DMS 273 treated with DMSO at 0.1 percent for 48 hours (cell line): ENCODE results near the gene SLC39A9.
"Not testable (repeated sequence)": the region's sequence is repeated elsewhere in the genome, so short reads cannot be mapped to it uniquely, and the experiment has no call there.

Experiments used
- DNase-seq: peaks from one replicate; lab custom pipeline; 2025; lab: John Stamatoyannopoulos, UW

The SLC39A9 gene

DNA sequence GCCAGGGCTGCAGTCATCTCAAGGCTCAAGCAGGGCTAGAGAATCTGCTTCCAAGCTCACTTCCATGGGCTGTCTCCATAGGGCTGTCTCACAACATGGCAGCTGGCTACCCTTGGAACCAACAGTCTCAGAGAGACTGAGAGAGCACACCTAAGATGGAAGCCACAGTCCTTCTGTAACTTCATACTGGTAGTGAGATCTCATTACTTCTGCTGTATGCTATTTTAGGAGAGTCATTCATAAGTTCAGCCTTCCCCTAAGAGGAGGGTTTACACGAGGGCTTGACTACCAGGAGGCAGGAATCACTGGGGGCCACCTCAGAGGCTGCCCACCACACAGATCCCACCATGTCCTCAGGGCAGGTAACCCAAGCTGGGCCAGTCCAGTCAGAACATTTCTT, 30.1 kb upstream of the SLC39A9 start:
- DNase-seq, result no peak

DNA sequence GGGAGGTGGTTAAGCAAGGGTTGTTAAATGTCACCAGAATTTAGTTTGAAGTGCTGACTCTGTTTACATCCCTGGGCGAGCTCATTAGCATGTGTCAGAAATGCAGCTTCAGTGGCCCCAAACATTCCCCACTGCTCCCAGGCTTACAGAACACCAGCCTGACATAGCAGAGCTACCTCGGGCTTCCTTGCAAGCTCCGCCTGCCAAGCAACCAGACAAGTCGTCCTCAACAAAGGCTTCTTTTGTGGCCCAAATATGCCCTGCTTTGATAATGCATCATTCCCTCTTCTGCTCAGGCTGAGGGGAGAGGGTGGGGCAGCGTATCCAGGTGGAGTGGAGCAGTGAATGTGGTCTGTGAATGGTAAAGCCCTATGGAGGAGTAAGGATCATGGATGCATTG, 28.4 kb upstream of the SLC39A9 start:
- no peak for DNase-seq

DNA sequence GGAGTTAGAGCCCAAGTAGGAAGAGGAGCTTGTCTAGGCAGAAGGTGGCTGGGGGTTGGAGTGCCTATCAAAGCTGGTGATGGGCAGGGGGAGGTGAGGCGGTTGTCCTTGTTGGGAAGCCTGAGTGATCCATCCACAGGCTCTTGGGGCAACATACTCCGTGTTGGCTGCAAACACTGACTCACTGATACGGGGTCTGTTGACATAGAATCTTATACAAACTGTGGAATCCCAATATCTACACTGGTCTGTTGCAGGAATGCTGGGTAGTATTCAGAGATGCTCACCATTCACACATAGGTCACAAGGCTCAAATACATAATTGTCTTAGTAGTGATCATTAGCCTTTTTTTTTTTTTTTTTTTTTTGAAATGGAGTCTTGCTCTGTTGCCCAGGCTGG, 26.3 kb upstream of the SLC39A9 start:
- DNase-seq, result no peak

DNA sequence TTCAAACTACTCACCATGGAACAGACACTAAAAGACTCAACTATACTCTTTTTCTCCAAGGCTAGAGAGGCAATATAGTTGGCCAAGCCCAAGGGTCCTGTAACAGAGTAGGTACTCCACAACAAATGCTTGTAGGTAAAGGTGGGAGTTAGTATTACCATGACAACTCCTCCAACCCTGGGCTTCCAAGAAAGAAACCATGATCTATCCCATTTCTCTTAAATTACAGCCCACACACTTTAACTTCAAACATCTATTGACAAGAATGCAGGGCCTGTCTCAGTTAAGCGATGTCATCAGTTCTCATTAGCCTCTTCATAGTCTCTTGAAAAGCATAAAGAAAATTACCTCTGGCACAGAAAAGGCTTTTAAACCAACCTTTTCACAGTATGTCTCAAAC, 25.4 kb upstream of the SLC39A9 start:
- DNase-seq, result no peak

DNA sequence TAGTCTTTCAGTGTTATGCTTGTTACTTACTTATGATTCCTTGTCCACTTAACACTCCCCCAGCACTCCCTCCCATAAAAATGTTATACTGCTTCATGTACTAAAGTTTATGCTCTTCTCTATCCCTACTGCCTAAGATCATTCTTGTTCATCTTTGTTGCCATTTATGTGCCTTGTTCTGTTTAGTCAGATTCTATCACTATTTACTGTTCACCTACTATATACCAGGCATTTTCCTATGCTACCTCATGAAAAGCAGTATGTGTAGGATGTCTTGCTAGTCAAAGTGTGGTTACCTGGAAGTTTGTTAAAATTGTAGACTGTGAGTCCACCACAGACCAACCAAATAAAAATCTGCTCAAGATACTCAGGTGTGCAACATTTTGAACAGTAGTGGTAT, 24.3 kb upstream of the SLC39A9 start:
- DNase-seq, result no peak

DNA sequence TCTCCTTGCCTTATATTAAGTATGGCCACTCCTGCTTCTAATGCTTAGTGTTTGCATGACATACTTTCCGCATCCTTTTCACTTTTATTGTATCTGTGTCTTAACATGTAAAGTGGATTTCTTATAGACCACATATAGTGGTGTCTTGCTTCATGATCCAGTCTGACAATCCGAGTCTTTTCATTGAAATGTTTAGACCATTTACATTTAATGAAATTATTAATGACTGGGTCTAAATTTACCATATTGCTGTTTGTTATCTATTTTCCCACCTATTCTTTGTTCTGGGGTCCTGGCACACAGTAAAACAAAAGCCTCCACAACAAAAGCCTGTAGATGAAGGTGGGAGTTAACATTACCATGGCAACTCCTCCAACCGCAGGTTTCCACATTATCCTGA, 23.3 kb upstream of the SLC39A9 start:
- DNase-seq, result no peak

DNA sequence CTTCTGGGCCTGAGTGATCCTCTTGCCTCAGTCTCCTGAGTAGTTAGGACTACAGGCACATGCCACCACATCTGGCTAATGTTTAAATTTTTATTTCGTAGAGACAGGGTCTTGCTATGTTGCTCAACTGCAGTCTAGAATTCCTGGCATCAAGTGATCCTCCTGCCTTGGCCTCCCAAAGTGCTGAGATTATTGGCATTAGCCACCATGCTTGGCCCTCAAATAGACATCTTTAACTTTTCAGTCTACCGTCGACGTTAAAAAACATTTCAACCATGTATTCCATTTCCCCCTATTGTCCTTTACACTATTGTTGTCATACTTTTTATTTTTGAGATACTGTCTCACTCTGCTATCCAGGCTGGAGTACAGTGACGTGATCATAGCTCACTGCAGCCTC, 22.8 kb upstream of the SLC39A9 start:
- no peak for DNase-seq

DNA sequence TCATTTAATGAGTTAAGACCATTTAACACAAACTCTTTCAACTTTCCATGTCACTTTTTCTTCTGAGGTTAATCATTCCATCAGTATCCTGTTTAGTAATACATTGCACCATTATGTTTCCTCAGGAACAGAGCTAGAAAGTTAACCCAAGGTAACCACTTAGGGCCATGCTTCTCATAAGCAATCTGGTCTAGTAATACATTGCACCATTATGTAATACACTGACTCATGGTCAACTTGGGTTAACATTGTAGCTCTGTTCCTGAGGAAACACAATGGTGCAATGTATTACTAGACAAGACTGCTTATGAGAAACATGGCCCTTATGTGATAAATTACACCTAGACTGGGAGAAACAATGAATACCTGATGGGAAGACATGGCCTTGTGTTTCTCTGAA, 22.1 kb upstream of the SLC39A9 start:
- DNase-seq, result no peak

DNA sequence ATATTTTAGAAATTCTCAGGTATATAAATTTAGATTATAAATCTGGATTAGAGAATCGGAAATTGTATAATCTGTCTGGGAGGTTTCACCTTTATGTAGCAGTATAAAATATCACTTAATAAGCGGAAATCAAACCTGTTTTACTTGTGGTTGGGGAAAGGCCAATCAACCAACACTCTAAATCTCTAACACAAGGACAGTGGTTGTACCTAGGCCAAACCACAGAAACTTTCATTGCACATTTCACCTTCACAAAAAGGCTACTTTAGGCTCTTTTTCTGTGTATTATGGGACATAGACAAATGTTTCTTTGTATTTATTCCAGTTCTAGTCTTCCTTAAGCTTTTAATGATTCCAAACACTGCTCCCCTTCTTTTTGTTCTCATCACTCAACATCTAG, 20.2 kb upstream of the SLC39A9 start:
- DNase-seq, result no peak

DNA sequence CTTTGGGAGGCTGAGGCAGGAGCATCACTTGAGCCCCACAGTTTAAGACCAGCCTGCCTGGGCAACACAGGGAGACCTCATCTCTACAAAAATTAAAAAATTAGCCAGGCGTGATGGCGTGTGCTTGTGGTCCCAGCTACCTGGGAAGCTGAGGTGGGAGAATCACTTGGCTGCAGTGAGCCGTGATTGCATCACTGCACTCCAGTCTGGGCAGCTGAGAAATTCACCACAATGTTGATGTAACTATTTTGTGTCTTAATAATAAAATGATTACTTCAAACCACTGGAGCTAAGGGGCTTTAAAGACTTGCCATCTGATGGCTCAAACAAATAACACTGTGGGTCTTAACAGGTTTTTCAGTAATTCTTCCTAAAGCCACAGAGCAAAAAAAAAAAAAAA, 11.2 kb upstream of the SLC39A9 start:
- no peak for DNase-seq

DNA sequence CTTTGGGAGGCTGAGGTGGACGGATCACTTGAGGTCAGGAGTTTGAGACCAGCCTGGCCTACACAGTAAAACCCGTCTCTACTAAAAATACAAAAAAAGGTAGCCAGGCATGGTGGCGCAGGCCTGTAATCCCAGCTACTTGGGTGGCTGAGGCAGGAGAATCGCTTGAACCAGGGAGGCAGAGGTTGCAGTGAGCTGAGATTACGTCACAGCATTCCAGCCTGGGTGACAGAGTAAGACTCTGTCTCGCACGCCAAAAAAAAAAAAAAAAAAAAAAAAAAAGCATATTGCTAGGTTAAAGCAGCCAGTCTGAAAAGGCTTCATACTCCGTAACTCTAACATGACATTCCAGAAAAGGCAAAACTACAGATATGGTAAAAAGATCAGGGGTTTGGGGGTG, 7.1 kb upstream of the SLC39A9 start:
- DNase-seq, result not testable (repeated sequence)

DNA sequence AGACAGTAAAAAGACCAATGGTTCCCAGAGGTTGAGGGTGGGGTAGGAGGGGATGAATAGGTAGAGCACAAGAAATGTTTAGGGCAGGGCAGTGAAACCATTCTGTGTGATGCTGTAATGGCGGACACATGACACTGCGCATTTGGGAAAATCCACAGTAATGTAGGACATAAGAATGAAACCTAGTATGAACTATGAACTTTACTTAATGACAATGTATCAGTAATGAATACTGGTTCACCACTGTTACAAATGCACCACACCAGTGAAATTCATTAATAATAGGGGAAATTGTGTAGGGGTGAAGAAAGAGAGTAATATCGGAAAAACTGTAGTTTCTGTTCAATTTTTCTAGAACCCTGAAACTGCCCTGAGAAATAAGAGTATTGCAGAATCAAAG, 6.0 kb upstream of the SLC39A9 start:
- no peak for DNase-seq

DNA sequence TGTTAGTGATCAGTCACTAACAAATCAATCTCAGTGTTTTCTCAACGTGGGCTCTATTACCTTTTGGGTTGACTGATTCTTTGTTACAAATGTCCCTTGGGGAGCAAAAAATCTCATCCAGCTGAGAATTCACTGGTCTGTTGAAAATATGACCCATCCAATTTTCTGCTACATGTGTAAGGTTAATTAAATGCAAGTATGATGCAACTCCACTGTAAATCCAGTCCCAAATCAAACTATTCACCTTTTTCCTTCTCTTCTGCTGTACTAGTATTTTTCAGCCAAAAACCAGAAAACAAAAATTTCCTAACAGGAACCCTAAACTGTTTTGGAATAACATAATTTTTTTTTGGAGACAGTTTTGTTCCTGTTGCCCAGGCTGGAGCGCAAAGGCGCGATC, 2.6 kb upstream of the SLC39A9 start:
- no peak for DNase-seq

DNA sequence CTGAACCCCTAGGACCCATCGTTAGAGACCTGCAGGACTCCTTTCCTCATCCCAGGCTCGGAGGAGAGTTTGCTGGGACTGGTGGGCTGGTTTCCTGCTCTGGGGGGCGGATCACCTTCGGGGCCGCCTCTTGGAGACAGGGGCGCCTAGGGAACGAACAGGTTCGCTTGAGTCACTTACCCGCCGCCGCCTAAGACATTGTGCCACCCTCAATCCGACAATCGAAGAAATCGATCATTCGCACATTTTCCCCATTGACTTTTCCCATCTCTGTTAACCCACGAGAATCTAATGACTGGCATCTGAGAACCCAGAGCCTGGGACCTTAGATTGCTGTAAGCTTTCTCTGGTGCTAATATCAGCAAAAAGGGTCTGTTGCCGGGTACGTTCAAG, 322 bp downstream of the SLC39A9 start:
- DNase-seq, result no peak

DNA sequence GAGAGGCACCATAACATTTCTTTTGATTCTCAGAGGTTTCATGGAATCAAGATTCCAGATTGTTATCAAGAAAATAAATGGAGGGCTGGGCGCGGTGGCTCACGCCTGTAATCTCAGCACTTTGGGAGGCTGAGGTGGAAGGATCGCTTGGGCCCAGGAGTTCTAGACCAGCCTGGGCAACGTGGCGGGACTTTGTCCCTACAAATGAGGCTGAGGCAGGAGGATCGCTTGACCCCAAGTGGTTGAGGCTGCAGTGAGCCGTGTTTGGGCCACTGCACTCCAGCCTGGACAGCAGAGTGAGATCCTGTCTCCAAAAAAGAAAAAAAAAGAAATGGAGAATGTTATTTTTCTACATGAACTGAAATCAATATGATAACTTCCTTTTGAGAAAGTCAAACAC, 1.3 kb downstream of the SLC39A9 start:
- DNase-seq, result no peak

DNA sequence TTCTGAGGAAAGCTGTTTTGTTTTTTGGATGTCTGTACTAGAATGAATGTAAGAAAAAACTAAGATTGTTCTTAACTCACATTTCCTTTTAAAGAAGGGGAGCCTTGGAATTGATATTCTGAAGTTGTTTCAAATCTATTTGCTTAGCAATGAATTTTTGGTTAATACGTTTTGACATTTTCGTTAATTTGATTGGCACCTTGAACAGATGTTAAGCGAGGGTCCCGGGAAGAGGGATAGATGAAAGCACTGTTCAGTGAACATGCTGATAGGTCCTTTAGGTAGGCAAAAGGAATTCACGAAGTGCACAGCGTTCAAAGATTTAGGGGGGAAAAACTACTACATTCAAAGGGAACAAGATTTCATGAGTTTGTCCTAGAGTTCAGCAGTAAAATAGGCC, 1.7 kb downstream of the SLC39A9 start:
- no peak for DNase-seq

DNA sequence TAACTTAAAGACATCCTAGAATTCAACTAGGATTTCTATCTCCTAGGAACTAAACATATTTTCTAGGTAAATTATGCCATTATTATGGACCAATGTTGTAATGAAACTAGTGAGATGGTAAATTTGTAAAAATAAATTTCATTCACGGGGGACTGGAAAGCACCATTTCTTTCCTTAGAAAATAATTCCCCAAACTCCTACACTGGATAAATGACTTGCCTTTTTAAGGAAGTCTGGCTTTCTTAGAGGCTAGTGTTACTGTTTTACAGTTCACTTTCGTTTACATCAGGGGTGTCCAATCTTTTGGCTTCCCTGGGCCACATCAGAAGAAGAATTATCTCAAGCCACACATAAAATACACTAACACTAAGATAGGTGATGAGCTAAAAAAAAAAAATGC, 3.3 kb downstream of the SLC39A9 start:
- no peak for DNase-seq

DNA sequence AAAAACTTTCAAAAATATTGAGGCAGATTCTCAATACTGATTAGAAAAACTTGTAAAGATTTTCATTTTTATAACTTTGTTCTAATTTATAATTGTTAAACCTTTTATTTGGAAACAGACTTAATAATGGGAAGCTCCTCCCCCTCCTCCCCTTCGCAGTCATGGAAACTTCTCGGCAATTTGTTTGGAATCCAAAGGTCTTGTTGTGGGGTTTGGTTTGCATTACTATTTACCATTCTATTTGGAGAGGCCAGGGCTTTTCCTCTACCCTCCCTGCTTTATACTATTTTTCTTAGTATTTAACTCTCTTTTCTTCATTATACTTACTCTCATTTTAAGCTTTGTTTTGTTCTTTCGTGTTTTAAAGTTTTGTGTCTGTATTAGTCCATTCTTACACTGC, 6.0 kb downstream of the SLC39A9 start:
- DNase-seq, result no peak

DNA sequence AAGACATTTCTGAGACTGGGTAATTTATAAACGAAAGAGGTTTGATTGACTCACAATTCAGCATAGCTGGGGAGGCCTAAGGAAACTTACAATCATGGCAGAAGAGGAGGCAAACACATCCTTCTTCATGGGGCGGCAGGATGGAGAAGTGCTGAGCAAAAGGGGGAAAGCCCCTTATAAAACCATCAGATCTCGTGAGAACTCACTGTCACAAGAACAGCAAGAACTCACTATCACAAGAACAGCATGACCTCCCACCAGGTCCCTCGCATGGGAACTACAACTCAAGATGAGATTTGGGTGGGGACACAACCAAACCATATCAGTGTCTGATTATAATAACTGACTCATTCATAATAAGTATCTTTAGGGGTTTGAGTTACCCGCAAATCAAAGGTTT, 6.4 kb downstream of the SLC39A9 start:
- DNase-seq, result no peak

DNA sequence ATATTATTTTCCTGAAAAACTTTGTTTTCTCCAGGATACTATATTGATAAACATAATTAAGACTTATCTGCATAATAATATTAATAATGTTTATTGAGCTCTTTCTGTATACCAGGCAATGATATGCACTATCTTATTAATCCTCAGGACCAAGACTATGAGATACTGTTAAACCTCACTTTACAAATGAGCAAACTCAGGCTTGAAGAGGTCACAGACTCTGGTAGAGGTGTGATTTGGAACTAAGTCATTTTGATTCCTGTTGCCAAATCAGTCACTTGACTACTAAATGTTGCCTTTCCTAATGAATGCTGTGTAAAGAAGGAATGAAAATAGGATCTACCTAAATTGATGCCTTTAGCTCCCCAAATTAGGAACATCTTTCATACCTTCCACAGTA, 7.3 kb downstream of the SLC39A9 start:
- no peak for DNase-seq

DNA sequence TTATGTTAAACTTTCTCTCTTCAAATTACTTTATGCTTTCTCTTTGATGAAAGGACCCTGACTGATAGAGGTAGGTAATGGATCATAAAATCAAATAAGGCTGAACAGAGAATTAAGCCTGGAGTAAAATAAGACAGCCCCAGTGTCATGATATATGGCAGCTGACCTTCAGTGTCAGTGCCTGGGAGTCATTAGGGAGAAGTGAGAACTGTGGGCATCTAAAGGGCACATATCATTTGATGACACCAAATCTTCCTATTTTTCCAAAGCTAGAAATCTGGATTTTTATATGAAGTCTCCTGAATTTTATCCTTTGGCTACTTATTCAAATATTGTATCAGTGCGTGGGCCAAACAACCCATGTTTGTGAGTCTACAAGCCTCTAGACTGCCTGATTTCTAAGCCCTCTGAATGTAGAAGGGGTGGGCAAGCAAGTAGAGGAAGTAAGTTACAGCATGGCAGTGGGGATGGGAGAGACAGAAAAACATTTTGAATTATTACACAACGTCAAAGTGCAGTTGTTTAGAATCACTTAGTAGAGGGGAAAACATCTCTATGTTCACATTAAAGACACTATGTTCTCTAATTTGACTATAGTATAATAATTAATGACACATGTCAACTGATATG, 10.0 kb downstream of the SLC39A9 start:
- no peak for DNase-seq

DNA sequence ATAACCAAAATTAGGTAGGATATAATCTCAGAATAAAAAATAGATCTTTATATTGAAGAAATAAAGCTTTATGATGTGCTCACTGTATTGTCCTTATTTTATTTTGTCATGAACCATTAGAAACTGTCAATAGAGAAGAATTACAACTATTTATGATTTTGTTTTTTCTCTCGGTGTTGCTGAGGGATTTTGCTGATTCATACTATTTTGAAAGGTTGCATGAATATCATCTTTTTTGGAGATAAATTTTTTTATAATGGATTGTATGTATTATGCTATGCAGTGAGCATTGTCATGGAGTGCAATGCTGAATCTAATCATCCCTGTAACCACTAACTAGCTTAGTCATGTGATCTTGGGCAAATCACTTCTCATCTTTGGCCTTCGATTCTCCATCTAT, 15.0 kb downstream of the SLC39A9 start:
- DNase-seq, result no peak

DNA sequence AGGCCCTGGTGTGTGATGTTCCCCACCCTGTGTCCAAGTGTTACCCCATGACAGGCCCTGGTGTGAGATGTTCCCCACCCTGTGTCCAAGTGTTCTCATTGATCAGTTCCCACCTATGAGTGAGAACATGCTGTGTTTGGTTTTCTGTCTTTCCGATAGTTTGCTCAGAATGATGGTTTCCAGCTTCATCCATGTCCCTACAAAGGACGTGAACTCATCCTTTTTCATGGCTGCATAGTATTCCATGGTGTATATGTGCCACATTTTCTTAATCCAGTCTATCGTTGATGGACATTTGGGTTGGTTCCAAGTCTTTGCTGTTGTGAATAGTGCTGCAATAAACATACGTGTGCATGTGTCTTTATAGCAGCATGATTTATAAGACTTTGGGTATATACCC, 17.6 kb downstream of the SLC39A9 start:
- not testable (repeated sequence) for DNase-seq

DNA sequence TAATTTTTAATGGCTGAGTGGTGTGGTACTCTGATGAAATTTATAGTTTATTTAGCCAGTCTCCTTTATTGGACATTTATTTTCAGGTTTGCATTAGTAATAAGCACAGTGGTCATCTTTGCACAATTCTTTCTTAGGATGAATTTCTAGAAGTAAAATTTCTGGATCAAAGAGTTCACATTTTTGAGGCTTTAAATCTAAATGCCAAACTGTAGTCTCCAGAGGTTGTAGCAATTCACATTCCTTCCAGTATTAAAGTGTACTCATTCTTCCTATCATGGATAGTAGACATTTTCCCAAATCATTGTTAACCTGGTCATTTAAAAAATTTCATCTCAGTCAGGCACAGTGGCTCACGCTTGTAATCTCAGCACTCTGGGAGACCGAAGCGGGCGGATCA, 24.8 kb downstream of the SLC39A9 start:
- no peak for DNase-seq
